ENCODE data around the gene BRD9.
"Not testable (repeated sequence)": the region's sequence is repeated elsewhere in the genome, so short reads cannot be mapped to it uniquely, and the experiment has no call there.

Gene BRD9

GRCh38 chr5:881551-881935 is 11.1 kb downstream of the BRD9 start:
- DNase-seq (ENCODE audit: insufficient read length, low spot score): no peak
- TF ChIP-seq, protein P1, sequence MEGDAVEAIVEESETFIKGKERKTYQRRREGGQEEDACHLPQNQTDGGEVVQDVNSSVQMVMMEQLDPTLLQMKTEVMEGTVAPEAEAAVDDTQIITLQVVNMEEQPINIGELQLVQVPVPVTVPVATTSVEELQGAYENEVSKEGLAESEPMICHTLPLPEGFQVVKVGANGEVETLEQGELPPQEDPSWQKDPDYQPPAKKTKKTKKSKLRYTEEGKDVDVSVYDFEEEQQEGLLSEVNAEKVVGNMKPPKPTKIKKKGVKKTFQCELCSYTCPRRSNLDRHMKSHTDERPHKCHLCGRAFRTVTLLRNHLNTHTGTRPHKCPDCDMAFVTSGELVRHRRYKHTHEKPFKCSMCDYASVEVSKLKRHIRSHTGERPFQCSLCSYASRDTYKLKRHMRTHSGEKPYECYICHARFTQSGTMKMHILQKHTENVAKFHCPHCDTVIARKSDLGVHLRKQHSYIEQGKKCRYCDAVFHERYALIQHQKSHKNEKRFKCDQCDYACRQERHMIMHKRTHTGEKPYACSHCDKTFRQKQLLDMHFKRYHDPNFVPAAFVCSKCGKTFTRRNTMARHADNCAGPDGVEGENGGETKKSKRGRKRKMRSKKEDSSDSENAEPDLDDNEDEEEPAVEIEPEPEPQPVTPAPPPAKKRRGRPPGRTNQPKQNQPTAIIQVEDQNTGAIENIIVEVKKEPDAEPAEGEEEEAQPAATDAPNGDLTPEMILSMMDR (IDR thresholded peaks at IDR 0.05; ENCODE audit: insufficient read depth, missing control alignments): no peak
- no peak for FAIRE-seq

DNA sequence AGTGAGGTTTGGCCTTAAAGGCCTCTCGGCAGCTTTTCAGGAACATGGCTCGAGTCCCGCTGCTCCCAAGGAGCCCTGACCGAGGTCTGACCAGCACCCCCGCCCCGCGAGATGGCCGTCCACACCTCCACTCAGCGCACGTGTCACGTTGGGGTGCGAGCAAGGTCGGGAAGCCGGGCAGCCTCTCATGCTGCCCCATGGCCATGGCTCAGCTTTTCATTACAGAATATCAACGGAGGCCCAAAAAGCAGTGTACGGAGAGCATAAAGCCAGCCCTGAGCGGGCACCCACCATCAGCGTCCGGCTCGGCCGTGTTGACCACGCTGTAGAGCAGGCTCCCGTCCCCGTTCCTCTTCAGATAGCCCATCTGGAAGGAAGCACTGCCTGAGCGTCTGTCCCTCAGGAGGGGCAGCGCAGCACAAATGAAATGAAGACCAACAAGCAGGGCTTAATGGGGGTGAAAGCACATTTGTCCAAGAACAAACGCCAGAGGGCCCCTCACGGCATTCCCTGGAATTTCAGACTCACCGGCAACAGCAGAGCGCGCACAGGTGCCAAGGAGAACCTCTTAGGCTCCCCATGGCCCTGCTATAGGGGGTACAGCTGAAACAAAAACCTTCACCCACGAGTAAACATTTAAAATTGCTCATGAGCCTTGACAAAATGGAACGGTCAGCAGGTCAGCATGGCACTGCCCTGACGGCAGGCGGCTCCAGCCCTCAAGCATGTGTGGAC is 11.6 kb downstream of the BRD9 start:
- DNase-seq (ENCODE audit: insufficient read length, low spot score): no peak
- no peak for FAIRE-seq
- TF ChIP-seq, protein P1 (IDR thresholded peaks at IDR 0.05; ENCODE audit: insufficient read depth, missing control alignments): no peak

GRCh38 chr5:878677-879076 is 13.9 kb downstream of the BRD9 start:
- not testable (repeated sequence) for DNase-seq (ENCODE audit: insufficient read length, low spot score); FAIRE-seq

DNA sequence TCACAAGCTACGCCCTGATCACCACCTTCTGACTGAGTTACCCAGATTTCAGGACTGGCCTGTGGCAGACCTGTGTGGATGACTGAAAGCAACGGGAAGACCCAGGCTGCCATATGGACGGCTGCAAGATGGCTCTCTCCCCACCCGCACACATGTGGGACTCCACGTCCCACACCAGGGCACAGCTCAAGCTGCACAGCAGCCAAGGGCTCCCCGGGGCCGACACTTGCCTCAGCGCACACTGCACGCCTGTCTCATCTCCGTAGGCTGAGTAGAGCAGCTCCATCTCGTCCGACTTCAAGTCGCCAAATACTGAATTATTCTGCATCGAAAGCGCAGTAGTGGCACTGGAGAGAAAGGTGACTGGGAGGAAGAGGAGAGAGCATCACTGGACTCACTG is 14.5 kb downstream of the BRD9 start:
- DNase-seq (ENCODE audit: insufficient read length, low spot score): no peak
- TF ChIP-seq, protein P1 (IDR thresholded peaks at IDR 0.05; ENCODE audit: insufficient read depth, missing control alignments): no peak
- no peak for FAIRE-seq

DNA sequence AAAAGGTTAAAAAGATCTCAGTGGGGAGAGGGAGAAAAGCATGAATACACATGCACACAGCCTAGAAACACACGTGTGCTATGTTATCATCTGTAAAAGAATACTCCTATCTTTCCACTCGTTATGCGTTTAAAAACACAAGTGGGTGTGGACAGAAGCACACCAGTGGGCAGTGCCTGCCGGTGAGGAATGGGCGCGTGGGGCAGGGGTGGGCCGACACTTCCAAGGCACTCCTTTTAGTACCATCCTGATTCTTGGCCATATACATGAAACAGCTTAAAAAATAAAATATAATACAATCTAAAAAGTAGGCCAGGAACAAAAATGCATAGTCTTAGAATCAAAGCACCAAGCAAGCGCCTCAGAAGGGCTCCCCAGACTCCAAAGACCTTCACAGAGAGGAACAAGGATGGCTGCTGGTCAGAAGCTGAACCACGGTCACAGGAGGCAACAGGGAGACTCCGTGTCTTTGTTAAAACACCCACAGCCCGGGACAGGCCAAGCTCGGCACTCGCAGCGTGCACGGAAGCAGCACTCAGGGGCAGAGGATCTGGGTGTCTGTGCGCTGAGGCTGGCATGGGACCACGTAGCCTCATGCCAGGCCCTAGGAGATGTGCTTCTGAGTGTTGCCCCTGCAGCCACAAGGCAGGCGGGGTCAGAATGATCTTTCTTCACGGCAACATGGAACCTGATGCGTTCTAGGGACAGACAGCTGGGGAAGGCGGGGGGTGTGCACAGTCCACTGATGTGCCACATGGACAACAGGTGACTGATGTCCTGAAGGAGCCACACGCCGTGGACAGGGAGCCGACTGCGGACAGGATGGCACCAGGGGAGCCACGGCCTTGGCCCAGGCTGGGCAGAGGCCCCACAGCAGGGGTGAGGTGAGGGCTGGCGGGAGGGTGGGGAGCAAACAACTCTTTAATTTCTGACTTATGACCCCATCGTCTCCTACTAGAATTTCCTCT is 15.9 kb downstream of the BRD9 start:
- FAIRE-seq (no peak), DNase-seq (ENCODE audit: insufficient read length, low spot score) (no peak)
- TF ChIP-seq, protein P1 (IDR thresholded peaks at IDR 0.05; ENCODE audit: insufficient read depth, missing control alignments): no peak

DNA sequence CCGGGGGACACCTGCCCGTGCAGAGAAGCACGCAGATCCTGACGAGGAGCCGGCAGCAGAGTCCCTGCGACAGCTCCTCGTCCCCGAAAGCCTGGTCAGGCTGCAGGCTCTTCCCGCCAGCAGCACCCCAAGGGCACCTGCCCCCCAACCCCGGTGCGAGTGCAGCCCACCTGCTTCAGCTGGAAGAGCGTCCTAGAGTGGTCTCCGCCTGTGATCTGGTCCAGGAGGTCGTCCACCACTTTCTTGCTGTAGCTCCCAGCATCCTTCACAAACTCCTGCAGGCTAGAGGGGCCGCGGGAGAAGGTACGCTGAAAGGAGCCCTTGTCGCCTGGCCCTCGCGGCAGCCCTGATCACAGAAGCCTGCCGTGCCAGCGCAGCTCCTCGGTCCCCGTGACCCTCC is 16.7 kb downstream of the BRD9 start:
- DNase-seq (ENCODE audit: insufficient read length, low spot score) (no peak), FAIRE-seq (no peak)
- TF ChIP-seq, protein P1 (IDR thresholded peaks at IDR 0.05; ENCODE audit: insufficient read depth, missing control alignments): no peak

- DNase-seq (ENCODE audit: insufficient read length, low spot score) (no peak), FAIRE-seq (no peak)
- TF ChIP-seq, protein P1 (IDR thresholded peaks at IDR 0.05; ENCODE audit: insufficient read depth, missing control alignments): no peak
These were observed 19.3 kb downstream of the BRD9 start for GRCh38 chr5:873328-873727.
